ENCODE data around the gene CDK18.

The CDK18 gene

DNA sequence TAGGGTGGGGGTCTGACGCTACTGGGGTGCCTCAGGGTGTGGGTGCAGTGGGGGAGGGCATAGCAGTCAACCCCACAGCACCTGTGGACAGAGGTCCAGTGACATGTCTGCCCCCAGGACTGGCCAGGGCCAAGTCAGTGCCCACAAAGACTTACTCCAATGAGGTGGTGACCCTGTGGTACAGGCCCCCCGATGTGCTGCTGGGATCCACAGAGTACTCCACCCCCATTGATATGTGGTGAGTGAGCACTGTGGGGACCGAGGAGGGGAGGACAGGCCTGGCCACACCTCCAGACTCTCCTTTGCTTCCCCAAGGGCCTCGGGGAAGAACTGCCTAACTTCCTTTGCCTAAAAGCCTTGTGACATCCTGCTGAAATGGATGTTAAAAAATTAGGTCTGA, 23.5 kb downstream of the CDK18 start:
- TF ChIP-seq, protein P1, sequence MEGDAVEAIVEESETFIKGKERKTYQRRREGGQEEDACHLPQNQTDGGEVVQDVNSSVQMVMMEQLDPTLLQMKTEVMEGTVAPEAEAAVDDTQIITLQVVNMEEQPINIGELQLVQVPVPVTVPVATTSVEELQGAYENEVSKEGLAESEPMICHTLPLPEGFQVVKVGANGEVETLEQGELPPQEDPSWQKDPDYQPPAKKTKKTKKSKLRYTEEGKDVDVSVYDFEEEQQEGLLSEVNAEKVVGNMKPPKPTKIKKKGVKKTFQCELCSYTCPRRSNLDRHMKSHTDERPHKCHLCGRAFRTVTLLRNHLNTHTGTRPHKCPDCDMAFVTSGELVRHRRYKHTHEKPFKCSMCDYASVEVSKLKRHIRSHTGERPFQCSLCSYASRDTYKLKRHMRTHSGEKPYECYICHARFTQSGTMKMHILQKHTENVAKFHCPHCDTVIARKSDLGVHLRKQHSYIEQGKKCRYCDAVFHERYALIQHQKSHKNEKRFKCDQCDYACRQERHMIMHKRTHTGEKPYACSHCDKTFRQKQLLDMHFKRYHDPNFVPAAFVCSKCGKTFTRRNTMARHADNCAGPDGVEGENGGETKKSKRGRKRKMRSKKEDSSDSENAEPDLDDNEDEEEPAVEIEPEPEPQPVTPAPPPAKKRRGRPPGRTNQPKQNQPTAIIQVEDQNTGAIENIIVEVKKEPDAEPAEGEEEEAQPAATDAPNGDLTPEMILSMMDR (IDR thresholded peaks at IDR 0.05; ENCODE audit: control insufficient read depth, insufficient read depth, low read depth, low read length, missing control alignments) = no peak
- H3K4me3 ChIP-seq (ENCODE audit: control insufficient read depth, low read depth, low read length) = no peak overlapping the region
- no peak for DNase-seq (ENCODE audit: low read depth)

DNA sequence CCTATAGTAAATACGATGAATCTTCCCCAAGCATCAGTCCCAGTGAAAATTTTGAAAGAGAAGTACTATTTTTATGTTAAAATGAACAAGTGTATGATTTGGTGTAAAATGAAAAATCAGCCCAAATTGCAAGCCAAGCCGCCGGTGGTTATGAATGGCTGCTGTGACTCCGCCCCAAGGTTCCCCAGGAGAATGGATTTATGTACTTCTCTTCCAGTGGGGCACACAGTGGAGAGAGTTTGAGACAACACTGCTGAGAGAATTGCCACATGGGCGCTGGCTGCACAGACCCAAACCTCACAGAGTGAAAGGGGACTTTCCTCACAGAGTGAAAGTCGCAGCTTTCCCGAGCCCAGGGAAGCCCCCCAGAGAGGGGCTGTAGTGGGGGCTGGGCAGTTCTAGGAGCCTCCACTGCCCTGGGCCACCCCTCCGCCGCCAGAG, 24.0 kb downstream of the CDK18 start:
- no peak for DNase-seq (ENCODE audit: low read depth)
- TF ChIP-seq, protein P1 (IDR thresholded peaks at IDR 0.05; ENCODE audit: control insufficient read depth, insufficient read depth, low read depth, low read length, missing control alignments) = no peak
- H3K4me3 ChIP-seq (ENCODE audit: control insufficient read depth, low read depth, low read length) = no peak overlapping the region; the same call in 1 of the 2 replicates

DNA sequence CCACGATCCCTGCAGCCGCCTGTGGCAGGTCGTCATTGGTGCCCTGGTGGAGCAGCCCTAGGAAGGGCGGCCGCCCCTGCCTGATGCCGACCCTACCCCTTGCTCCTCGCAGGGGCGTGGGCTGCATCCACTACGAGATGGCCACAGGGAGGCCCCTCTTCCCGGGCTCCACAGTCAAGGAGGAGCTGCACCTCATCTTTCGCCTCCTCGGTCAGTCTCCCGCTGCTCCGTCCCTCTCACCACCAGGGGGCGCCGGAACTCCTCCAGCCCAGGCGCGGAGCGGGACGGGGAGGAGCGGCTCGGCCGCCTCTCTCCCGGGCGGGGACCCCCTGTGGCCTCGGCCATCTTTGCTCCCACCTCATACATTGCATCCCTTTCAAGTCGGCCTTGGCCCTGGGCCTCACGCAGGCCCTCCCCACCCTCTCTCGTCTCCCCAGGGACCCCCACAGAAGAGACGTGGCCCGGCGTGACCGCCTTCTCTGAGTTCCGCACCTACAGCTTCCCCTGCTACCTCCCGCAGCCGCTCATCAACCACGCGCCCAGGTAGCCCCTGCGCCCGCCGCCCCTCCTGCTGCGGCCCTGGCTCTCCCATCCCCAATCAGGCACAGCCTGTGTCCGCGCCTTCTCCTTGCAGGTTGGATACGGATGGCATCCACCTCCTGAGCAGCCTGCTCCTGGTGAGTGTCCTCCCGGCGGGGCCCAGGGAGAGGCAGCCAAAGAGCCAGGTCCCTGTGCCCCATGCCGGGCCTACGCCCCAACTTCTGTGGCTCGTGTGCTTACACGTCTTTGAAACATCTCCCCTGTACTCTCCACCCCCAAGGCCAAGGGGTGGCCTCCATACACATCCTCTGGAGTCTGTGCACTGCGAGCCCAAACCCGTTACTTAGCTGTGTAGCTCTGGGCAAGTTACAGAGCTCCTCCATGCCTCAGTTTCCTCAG, 24.7 kb downstream of the CDK18 start:
- peak overlapping the region; percentile 28 for H3K4me3 ChIP-seq (ENCODE audit: control insufficient read depth, low read depth, low read length)
- TF ChIP-seq, protein P1 (IDR thresholded peaks at IDR 0.05; ENCODE audit: control insufficient read depth, insufficient read depth, low read depth, low read length, missing control alignments) = peak; percentile 88
- DNase-seq (ENCODE audit: low read depth) = no peak

DNA sequence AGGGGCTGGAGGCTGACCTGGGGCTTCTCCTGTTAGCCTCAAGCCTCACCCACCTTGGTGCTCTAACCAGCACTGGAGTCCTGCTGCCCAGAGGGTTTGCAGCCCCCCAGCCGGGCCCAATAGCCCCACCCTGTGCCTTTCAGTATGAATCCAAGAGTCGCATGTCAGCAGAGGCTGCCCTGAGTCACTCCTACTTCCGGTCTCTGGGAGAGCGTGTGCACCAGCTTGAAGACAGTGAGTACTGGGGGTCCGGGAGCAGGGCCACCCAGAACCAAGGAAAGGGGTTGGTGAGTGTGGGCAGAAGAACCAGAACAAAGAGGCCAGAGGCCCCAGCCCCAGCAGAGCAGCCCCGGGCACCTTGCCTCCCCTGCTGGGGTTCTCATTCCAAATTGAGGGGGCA, 25.6 kb downstream of the CDK18 start:
- TF ChIP-seq, protein P1 (IDR thresholded peaks at IDR 0.05; ENCODE audit: control insufficient read depth, insufficient read depth, low read depth, low read length, missing control alignments) = no peak
- DNase-seq (ENCODE audit: low read depth) = no peak
- no peak overlapping the region for H3K4me3 ChIP-seq (ENCODE audit: control insufficient read depth, low read depth, low read length)

DNA sequence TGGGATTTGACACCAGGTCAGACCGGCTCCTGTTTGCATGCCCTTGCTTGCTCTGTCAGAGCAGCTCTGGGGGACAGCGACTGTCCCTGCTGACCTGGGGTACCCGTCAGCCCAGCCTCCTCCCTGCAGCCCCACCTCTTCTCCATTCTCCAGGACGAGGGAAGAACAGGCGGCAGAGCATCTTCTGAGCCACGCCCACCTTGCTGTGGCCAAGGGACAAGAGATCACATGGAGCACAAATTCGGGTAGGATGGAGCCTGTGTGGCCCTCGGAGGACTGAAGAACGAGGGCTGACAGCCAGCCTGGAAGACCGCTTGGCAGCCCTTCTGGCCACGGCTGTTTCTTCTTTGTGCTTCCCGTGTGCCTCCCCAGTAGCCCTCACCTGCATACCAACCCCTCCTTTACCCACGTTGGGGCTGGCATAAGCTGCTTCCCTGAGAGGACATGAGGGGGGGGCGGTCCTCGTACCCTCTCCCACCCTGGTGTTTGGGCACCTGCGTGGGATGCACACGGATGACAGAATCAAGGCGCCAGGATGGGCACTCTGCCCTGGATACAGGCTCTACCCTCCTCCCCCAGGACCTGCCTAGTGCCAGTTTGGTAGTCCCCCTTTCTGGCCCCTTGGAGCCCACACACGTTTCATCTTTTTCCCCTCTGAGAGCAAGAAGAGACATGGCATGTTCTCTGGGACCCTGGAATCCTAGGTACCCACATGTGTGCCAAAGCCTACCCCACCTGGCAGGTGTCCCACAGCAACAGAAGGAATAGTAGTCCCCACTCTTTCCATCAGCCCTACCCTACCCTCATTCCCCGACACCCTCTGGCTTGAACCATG, 26.9 kb downstream of the CDK18 start:
- DNase-seq (ENCODE audit: low read depth) = no peak
- no peak overlapping the region for H3K4me3 ChIP-seq (ENCODE audit: control insufficient read depth, low read depth, low read length)
- TF ChIP-seq, protein P1 (IDR thresholded peaks at IDR 0.05; ENCODE audit: control insufficient read depth, insufficient read depth, low read depth, low read length, missing control alignments) = no peak

DNA sequence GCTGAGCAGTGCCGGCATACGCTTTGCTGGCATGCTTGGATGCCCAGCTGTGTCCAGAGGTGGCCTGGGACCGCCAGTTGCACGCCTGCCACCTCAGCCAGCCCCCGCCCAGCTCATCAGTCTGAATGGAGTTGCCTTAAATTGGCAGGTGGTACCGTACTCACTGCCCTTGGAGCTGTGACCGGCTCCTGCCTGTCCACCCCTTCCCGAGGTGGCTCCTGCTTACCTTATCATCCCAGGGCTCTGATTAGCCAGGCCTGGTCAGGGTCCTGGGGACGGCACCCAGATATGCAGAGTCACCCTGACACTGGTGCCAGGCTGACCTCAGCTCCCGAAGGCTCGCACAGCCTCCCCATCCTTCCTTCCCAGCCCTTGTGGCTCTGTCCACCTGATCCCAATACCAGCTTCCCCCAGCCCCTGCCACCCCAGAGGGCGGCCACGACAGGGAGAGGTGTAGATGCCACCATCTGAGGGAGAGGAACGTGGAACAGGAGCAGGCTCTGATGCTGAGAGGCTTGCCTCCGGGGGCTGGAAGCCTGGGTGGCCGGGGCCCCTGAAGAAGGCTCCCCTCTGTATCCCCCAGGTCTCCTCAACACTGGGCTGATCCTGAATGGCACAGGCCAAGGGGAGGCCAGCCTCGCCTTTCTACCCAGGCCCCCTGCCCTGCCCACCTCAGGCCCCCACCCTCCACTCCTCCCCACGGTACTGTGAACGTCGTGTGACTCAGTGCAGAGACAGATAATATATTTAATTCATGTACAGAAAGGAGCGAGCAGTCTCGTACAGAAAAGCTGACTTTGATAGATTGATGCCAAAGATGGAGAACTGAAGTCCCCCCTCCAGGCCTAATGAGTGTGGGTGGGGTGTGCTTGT, 27.8 kb downstream of the CDK18 start:
- TF ChIP-seq, protein P1 (IDR thresholded peaks at IDR 0.05; ENCODE audit: control insufficient read depth, insufficient read depth, low read depth, low read length, missing control alignments) = no peak
- no peak overlapping the region for H3K4me3 ChIP-seq (ENCODE audit: control insufficient read depth, low read depth, low read length)
- no peak for DNase-seq (ENCODE audit: low read depth)
